ENCODE measurements around the gene OMA1. TPM values are rescaled to one million over a fixed set of nuclear protein-coding genes. Genes with fewer than 3 reads are reported as not detected.
"Not testable (repeated sequence)": the region's sequence is repeated elsewhere in the genome, so short reads cannot be mapped to it uniquely, and the experiment has no call there.

The OMA1 gene
- total RNA-seq, 1 donor from 2014 or later: 134 TPM

- peaks cover 0 to 3% (median 3%) of the 10 kb centered on the region in 3 donors for H3K27me3 ChIP-seq (ENCODE audit: control insufficient read depth in 3 of 3, insufficient read depth in 3 of 3, low read length in 3 of 3)
- no peak overlapping the region for H3K4me3 ChIP-seq (ENCODE audit: low read length in 3 of 3)
- H3K4me1 ChIP-seq (ENCODE audit: control insufficient read depth in 3 of 3, insufficient read depth in 3 of 3, low read length in 3 of 3): peaks cover 0 to 10% (median 7%) of the 10 kb centered on the region in 3 donors
- no peaks in the 10 kb centered on the region for H3K36me3 ChIP-seq (ENCODE audit: control insufficient read depth in 3 of 3, insufficient read depth in 3 of 3, low read length in 3 of 3)
- H3K9me3 ChIP-seq (ENCODE audit: control insufficient read depth in 3 of 3, low read length in 3 of 3): no peaks in the 10 kb centered on the region
- no peak overlapping the region for H3K9ac ChIP-seq (ENCODE audit: low read depth in 1 of 3, low read length in 3 of 3)
- peak overlapping the region; percentile 6 for H3K27ac ChIP-seq (ENCODE audit: low read depth, low read length)
Observed at GRCh38 chr1:58584082-58584895, 37.8 kb upstream of the OMA1 start.

- H3K27me3 ChIP-seq (ENCODE audit: control insufficient read depth in 3 of 3, insufficient read depth in 3 of 3, low read length in 3 of 3): peaks cover 0 to 3% (median 3%) of the 10 kb centered on the region in 3 donors
- H3K4me3 ChIP-seq (ENCODE audit: low read length in 3 of 3): no peak overlapping the region
- H3K27ac ChIP-seq (ENCODE audit: low read depth, low read length): no peak overlapping the region
- no peaks in the 10 kb centered on the region for H3K9me3 ChIP-seq (ENCODE audit: control insufficient read depth in 3 of 3, low read length in 3 of 3)
- H3K9ac ChIP-seq (ENCODE audit: low read depth in 1 of 3, low read length in 3 of 3): no peak overlapping the region
- no peaks in the 10 kb centered on the region for H3K36me3 ChIP-seq (ENCODE audit: control insufficient read depth in 3 of 3, insufficient read depth in 3 of 3, low read length in 3 of 3)
- peaks cover 0 to 10% (median 7%) of the 10 kb centered on the region in 3 donors for H3K4me1 ChIP-seq (ENCODE audit: control insufficient read depth in 3 of 3, insufficient read depth in 3 of 3, low read length in 3 of 3)
Observed at GRCh38 chr1:58583496-58583895, 37.0 kb upstream of the OMA1 start.

- H3K36me3 ChIP-seq (ENCODE audit: control insufficient read depth in 3 of 3, insufficient read depth in 3 of 3, low read length in 3 of 3); H3K9ac ChIP-seq (ENCODE audit: low read depth in 1 of 3, low read length in 3 of 3); H3K4me1 ChIP-seq (ENCODE audit: control insufficient read depth in 3 of 3, insufficient read depth in 3 of 3, low read length in 3 of 3); H3K4me3 ChIP-seq (ENCODE audit: low read length in 3 of 3); H3K9me3 ChIP-seq (ENCODE audit: control insufficient read depth in 3 of 3, low read length in 3 of 3); H3K27ac ChIP-seq (ENCODE audit: low read depth, low read length): not testable (repeated sequence)
- peaks cover 5 to 13% (median 12%) of the 10 kb centered on the region in 3 donors for H3K27me3 ChIP-seq (ENCODE audit: control insufficient read depth in 3 of 3, insufficient read depth in 3 of 3, low read length in 3 of 3)
Observed at GRCh38 chr1:58582143-58582542, 35.6 kb upstream of the OMA1 start.

- Histone ChIP-seq H3K36me3 (ENCODE audit: control insufficient read depth in 3 of 3, insufficient read depth in 3 of 3, low read length in 3 of 3) (no peaks in the 10 kb centered on the region), H3K9me3 (ENCODE audit: control insufficient read depth in 3 of 3, low read length in 3 of 3) (no peaks in the 10 kb centered on the region), H3K4me3 (ENCODE audit: low read length in 3 of 3) (no peak overlapping the region), H3K27me3 (ENCODE audit: control insufficient read depth in 3 of 3, insufficient read depth in 3 of 3, low read length in 3 of 3) (peaks cover 10 to 18% (median 17%) of the 10 kb centered on the region in 3 donors), H3K4me1 (ENCODE audit: control insufficient read depth in 3 of 3, insufficient read depth in 3 of 3, low read length in 3 of 3) (peaks cover 3 to 12% (median 7%) of the 10 kb centered on the region in 3 donors), H3K27ac (ENCODE audit: low read depth, low read length) (no peak overlapping the region), H3K9ac (ENCODE audit: low read depth in 1 of 3, low read length in 3 of 3) (no peak overlapping the region)
Observed at GRCh38 chr1:58581641-58582040, 35.1 kb upstream of the OMA1 start.

GRCh38 chr1:58580186-58580585 is 33.7 kb upstream of the OMA1 start:
- no peaks in the 10 kb centered on the region for H3K9me3 ChIP-seq (ENCODE audit: control insufficient read depth in 3 of 3, low read length in 3 of 3)
- H3K27me3 ChIP-seq (ENCODE audit: control insufficient read depth in 3 of 3, insufficient read depth in 3 of 3, low read length in 3 of 3): peaks cover 24 to 28% (median 27%) of the 10 kb centered on the region in 3 donors
- peaks cover 4 to 17% (median 7%) of the 10 kb centered on the region in 3 donors for H3K4me1 ChIP-seq (ENCODE audit: control insufficient read depth in 3 of 3, insufficient read depth in 3 of 3, low read length in 3 of 3)
- H3K4me3 ChIP-seq (ENCODE audit: low read length in 3 of 3): no peak overlapping the region
- H3K27ac ChIP-seq (ENCODE audit: low read depth, low read length): no peak overlapping the region
- no peaks in the 10 kb centered on the region for H3K36me3 ChIP-seq (ENCODE audit: control insufficient read depth in 3 of 3, insufficient read depth in 3 of 3, low read length in 3 of 3)
- H3K9ac ChIP-seq (ENCODE audit: low read depth in 1 of 3, low read length in 3 of 3): no peak overlapping the region

- Histone ChIP-seq H3K9ac (ENCODE audit: low read depth in 1 of 3, low read length in 3 of 3) (no peak overlapping the region), H3K27ac (ENCODE audit: low read depth, low read length) (no peak overlapping the region), H3K4me3 (ENCODE audit: low read length in 3 of 3) (peak overlapping the region in 1 of 3 donors; percentile 30), H3K36me3 (ENCODE audit: control insufficient read depth in 3 of 3, insufficient read depth in 3 of 3, low read length in 3 of 3) (no peaks in the 10 kb centered on the region), H3K4me1 (ENCODE audit: control insufficient read depth in 3 of 3, insufficient read depth in 3 of 3, low read length in 3 of 3) (peaks cover 0 to 8% (median 4%) of the 10 kb centered on the region in 3 donors), H3K9me3 (ENCODE audit: control insufficient read depth in 3 of 3, low read length in 3 of 3) (no peaks in the 10 kb centered on the region), H3K27me3 (ENCODE audit: control insufficient read depth in 3 of 3, insufficient read depth in 3 of 3, low read length in 3 of 3) (peaks cover 27 to 38% (median 38%) of the 10 kb centered on the region in 3 donors)
Observed at GRCh38 chr1:58577654-58578030, 31.1 kb upstream of the OMA1 start.

GRCh38 chr1:58576727-58577653 is 30.5 kb upstream of the OMA1 start, which contains the start of gene TACSTD2:
TACSTD2 (minus strand) TSS chr1:58577252; CDS start chr1:58577156, 96 bp downstream.
- Histone ChIP-seq H3K9ac (ENCODE audit: low read depth in 1 of 3, low read length in 3 of 3) (no peak within 1 kb of the TSS), H3K4me1 (ENCODE audit: control insufficient read depth in 3 of 3, insufficient read depth in 3 of 3, low read length in 3 of 3) (peaks cover 0 to 8% (median 4%) of the 10 kb centered on the region in 3 donors), H3K9me3 (ENCODE audit: control insufficient read depth in 3 of 3, low read length in 3 of 3) (no peaks in the 10 kb centered on the region), H3K27ac (ENCODE audit: low read depth, low read length) (no peak within 1 kb of the TSS), H3K36me3 (ENCODE audit: control insufficient read depth in 3 of 3, insufficient read depth in 3 of 3, low read length in 3 of 3) (no peaks in the 10 kb centered on the region), H3K27me3 (ENCODE audit: control insufficient read depth in 3 of 3, insufficient read depth in 3 of 3, low read length in 3 of 3) (peaks cover 27 to 38% (median 38%) of the 10 kb centered on the region in 3 donors), H3K4me3 (ENCODE audit: low read length in 3 of 3) (peak within 1 kb of the TSS; percentile 30 to 54 (median 44))

- Histone ChIP-seq H3K4me3 (ENCODE audit: low read length in 3 of 3) (peak overlapping the region in 2 of 3 donors; percentile 44 to 54), H3K36me3 (ENCODE audit: control insufficient read depth in 3 of 3, insufficient read depth in 3 of 3, low read length in 3 of 3) (no peaks in the 10 kb centered on the region), H3K9ac (ENCODE audit: low read depth in 1 of 3, low read length in 3 of 3) (no peak overlapping the region), H3K27ac (ENCODE audit: low read depth, low read length) (no peak overlapping the region), H3K4me1 (ENCODE audit: control insufficient read depth in 3 of 3, insufficient read depth in 3 of 3, low read length in 3 of 3) (peaks cover 0 to 8% (median 4%) of the 10 kb centered on the region in 3 donors), H3K27me3 (ENCODE audit: control insufficient read depth in 3 of 3, insufficient read depth in 3 of 3, low read length in 3 of 3) (peaks cover 27 to 41% (median 38%) of the 10 kb centered on the region in 3 donors), H3K9me3 (ENCODE audit: control insufficient read depth in 3 of 3, low read length in 3 of 3) (no peaks in the 10 kb centered on the region)
Observed at GRCh38 chr1:58576325-58576726, 29.8 kb upstream of the OMA1 start.

- Histone ChIP-seq H3K4me3 (ENCODE audit: low read length in 3 of 3) (no peak overlapping the region), H3K9ac (ENCODE audit: low read depth in 1 of 3, low read length in 3 of 3) (no peak overlapping the region), H3K27ac (ENCODE audit: low read depth, low read length) (no peak overlapping the region), H3K4me1 (ENCODE audit: control insufficient read depth in 3 of 3, insufficient read depth in 3 of 3, low read length in 3 of 3) (peaks cover 0 to 8% (median 4%) of the 10 kb centered on the region in 3 donors), H3K36me3 (ENCODE audit: control insufficient read depth in 3 of 3, insufficient read depth in 3 of 3, low read length in 3 of 3) (no peaks in the 10 kb centered on the region), H3K9me3 (ENCODE audit: control insufficient read depth in 3 of 3, low read length in 3 of 3) (no peaks in the 10 kb centered on the region), H3K27me3 (ENCODE audit: control insufficient read depth in 3 of 3, insufficient read depth in 3 of 3, low read length in 3 of 3) (peaks cover 27 to 41% (median 38%) of the 10 kb centered on the region in 3 donors)
Observed at GRCh38 chr1:58575551-58576324, 29.2 kb upstream of the OMA1 start.

Measured in skeletal muscle tissue (tissue), 4 donors.